ENCODE data around the gene USF3. TPM values are rescaled to one million over a fixed set of nuclear protein-coding genes. Genes with fewer than 3 reads are reported as not detected.

Gene USF3
- total and polyA plus RNA-seq, 9 of the 15 experiments (the other 6 are each of a cell fraction or from before 2014, with no cell fraction given): 1.4 to 6.9 (median 3.1) TPM

DNA sequence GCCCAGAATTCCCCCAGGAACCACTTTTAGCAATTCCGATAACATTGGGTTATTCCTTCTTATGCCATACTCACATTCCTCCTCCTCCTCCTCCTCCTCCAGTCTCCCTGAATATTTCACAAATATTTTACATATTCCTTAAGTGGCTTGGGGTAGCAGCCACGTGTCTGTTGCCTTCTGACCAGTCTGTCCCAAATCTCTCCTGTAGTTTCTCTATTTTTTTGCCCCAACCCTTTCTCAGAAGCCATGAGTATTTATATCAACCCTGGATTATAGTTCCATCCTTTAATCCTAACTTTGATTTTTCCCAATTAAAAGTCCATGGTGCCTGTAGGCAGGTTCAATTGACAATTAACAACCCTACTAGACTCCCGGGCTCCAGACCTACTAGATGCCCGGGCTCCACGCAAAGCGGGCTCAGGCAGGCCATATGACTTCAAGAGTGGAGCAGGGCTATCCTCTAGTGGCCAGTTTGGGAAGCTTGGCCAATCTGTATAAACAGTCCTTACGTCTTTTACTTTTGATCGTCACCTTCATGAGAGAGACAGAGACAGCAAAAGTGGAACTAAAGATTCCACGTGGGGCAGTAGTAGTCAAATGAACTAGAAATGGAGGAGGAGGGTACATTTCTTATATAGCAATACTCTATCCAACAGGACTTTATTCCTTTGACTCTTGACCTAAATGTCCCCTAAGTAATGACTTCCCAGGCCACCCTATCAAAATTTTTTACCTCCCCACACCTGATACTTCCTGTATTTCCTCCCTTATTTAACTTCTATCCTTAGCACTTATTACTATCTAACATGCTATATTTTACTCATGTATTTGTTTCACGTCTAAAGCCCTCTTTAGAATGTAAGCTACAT is 69.7 kb downstream of the USF3 start (continued):
- TF ChIP-seq, protein P1, sequence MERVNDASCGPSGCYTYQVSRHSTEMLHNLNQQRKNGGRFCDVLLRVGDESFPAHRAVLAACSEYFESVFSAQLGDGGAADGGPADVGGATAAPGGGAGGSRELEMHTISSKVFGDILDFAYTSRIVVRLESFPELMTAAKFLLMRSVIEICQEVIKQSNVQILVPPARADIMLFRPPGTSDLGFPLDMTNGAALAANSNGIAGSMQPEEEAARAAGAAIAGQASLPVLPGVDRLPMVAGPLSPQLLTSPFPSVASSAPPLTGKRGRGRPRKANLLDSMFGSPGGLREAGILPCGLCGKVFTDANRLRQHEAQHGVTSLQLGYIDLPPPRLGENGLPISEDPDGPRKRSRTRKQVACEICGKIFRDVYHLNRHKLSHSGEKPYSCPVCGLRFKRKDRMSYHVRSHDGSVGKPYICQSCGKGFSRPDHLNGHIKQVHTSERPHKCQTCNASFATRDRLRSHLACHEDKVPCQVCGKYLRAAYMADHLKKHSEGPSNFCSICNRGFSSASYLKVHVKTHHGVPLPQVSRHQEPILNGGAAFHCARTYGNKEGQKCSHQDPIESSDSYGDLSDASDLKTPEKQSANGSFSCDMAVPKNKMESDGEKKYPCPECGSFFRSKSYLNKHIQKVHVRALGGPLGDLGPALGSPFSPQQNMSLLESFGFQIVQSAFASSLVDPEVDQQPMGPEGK (CRISPR knock-in tag; IDR thresholded peaks at IDR 0.05; ENCODE audit: borderline replicate concordance): no peak
- TF ChIP-seq ZKSCAN1 (IDR thresholded peaks at IDR 0.05; ENCODE audit: low read depth, low read length) (peak; percentile 97), FOXK2 (conservative IDR thresholded peaks at IDR 0.05 in 1 of 2, IDR thresholded peaks at IDR 0.05 in 1 of 2; ENCODE audit: low read depth in 2 of 2) (no peak), PTTG1 (tag; IDR thresholded peaks at IDR 0.05; ENCODE audit: low read depth) (no peak), NFXL1 (CRISPR knock-in tag; IDR thresholded peaks at IDR 0.05) (no peak), SUPT5H (IDR thresholded peaks at IDR 0.05) (no peak), TCF7 (IDR thresholded peaks at IDR 0.05; ENCODE audit: borderline replicate concordance) (no peak), GTF2A2 (tag; IDR thresholded peaks at IDR 0.05) (no peak), HDAC8 (tag; IDR thresholded peaks at IDR 0.05) (no peak), TGIF2 (CRISPR knock-in tag; IDR thresholded peaks at IDR 0.05) (no peak), MTF1 (CRISPR knock-in tag; IDR thresholded peaks at IDR 0.05; ENCODE audit: borderline replicate concordance) (no peak), RBM14 (IDR thresholded peaks at IDR 0.05; ENCODE audit: borderline replicate concordance, insufficient read depth, low read depth, low read length) (no peak), MCM2 (IDR thresholded peaks at IDR 0.05; ENCODE audit: low read depth) (no peak)
- TF ChIP-seq, protein P2, sequence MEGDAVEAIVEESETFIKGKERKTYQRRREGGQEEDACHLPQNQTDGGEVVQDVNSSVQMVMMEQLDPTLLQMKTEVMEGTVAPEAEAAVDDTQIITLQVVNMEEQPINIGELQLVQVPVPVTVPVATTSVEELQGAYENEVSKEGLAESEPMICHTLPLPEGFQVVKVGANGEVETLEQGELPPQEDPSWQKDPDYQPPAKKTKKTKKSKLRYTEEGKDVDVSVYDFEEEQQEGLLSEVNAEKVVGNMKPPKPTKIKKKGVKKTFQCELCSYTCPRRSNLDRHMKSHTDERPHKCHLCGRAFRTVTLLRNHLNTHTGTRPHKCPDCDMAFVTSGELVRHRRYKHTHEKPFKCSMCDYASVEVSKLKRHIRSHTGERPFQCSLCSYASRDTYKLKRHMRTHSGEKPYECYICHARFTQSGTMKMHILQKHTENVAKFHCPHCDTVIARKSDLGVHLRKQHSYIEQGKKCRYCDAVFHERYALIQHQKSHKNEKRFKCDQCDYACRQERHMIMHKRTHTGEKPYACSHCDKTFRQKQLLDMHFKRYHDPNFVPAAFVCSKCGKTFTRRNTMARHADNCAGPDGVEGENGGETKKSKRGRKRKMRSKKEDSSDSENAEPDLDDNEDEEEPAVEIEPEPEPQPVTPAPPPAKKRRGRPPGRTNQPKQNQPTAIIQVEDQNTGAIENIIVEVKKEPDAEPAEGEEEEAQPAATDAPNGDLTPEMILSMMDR (IDR thresholded peaks at IDR 0.05 in 2 of 3, conservative IDR thresholded peaks at IDR 0.05 in 1 of 3; ENCODE audit: insufficient read depth in 2 of 3, low read depth in 1 of 3, low read length in 3 of 3): peak; percentile 70 to 81 (median 80)
- TF ChIP-seq, protein P3, sequence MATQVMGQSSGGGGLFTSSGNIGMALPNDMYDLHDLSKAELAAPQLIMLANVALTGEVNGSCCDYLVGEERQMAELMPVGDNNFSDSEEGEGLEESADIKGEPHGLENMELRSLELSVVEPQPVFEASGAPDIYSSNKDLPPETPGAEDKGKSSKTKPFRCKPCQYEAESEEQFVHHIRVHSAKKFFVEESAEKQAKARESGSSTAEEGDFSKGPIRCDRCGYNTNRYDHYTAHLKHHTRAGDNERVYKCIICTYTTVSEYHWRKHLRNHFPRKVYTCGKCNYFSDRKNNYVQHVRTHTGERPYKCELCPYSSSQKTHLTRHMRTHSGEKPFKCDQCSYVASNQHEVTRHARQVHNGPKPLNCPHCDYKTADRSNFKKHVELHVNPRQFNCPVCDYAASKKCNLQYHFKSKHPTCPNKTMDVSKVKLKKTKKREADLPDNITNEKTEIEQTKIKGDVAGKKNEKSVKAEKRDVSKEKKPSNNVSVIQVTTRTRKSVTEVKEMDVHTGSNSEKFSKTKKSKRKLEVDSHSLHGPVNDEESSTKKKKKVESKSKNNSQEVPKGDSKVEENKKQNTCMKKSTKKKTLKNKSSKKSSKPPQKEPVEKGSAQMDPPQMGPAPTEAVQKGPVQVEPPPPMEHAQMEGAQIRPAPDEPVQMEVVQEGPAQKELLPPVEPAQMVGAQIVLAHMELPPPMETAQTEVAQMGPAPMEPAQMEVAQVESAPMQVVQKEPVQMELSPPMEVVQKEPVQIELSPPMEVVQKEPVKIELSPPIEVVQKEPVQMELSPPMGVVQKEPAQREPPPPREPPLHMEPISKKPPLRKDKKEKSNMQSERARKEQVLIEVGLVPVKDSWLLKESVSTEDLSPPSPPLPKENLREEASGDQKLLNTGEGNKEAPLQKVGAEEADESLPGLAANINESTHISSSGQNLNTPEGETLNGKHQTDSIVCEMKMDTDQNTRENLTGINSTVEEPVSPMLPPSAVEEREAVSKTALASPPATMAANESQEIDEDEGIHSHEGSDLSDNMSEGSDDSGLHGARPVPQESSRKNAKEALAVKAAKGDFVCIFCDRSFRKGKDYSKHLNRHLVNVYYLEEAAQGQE (IDR thresholded peaks at IDR 0.05; ENCODE audit: borderline replicate concordance): peak; percentile 27; the same call in 1 of the 2 replicates
- TF ChIP-seq, protein P3 (CRISPR knock-in tag; IDR thresholded peaks at IDR 0.05; ENCODE audit: low read depth): no peak
